ENCODE results near the gene DUSP10.

DUSP10 gene

DNA sequence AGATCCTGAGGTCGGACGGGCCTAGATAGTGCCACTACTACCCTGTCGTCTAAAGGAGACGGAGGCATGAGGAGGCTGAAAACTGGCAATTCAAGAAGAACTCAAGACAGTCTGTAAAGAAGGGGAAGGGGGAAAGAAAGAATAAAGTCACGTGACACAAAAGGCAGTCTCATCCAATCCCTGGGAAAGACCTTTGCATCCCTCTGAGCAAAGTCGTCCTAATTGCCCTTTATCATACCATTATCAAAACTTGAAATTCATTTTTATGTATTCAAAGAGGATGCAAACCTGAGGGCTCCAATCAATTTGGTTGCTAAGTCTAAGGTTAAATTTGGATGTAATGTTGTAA is 2.2 kb downstream of the DUSP10 start:
- Histone ChIP-seq H3K27ac (peak overlapping the region in 1 of 21 experiments; percentile 87), H3K4me3 (peak overlapping the region in 3 of 7 experiments; percentile 53 to 73 (median 71))

DNA sequence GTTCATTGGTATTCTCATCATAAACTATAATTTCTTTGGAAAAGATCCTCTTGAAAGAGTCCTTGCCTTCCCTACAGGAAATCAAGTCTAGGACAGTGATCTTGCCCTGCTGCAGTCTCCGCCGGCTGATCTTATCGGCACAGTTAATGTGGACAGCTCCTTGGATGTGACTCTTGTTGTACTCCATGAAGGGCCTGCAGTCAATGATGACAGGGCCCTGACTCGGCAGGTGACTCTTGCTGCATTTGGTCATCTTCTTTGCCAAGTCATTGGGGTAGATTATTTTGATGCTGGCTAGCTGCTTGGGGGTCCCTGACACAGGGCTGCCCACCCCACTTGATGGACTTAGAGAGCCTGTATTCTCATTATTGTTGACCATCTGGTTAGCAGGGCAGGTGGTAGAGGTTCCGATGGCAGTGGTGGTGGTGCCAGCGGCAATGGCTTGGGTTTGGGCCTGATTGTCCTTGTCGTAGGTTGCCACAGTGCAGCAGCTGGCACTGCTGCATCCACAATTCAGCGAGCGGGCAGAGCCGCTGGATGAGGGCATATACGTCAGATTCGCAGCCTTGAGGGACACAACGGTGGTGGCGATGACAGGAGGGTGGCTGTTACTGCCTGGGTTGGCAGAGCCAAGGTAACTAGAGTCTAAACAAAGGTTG is 2.7 kb downstream of the DUSP10 start:
- H3K27ac ChIP-seq, result no peak overlapping the region
- peak overlapping the region in 2 of 7 experiments; percentile 53 to 71 for H3K4me3 ChIP-seq

DNA sequence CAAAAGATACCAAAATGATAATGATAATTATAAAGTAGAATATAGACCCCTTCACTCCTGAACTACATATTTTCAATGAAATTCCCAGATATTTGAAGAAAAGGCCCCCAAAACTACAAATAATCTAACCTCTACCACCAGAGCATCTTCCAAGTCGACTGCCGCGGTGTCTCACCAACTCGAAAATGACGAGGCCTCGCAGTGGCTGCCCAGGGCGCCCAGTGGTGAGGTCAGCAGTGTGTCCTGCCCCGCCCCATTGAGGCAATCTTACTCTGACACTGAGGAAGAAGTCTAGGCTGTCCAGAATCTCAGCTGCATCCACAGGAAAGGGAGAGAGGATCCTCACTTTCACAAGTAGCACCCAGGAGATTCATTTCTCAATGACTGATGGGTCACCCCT is 5.2 kb downstream of the DUSP10 start:
- H3K27ac ChIP-seq, result no peak overlapping the region
- H3K4me3 ChIP-seq, result peak overlapping the region in 1 of 7 experiments; percentile 16

DNA sequence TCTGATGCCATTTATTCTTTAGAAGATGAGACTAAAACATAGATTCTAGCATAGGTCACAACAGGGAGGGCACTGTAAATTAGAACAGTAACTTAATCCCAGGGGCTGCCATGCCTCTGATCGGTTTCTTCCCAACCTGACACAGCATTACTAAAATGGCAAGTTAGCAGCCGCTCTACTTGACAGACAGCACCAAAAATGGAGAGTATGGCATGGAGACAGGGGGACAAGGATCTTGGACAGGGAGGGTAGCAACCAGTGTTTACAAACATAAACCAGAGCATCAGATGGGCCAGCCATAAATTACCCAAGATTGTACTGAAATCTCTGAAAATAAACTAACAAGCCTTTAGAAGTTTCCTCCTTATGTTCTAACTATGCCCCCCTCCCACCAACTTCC is 5.9 kb downstream of the DUSP10 start:
- peak overlapping the region in 1 of 7 experiments; percentile 16 for H3K4me3 ChIP-seq
- H3K27ac ChIP-seq, result no peak overlapping the region

DNA sequence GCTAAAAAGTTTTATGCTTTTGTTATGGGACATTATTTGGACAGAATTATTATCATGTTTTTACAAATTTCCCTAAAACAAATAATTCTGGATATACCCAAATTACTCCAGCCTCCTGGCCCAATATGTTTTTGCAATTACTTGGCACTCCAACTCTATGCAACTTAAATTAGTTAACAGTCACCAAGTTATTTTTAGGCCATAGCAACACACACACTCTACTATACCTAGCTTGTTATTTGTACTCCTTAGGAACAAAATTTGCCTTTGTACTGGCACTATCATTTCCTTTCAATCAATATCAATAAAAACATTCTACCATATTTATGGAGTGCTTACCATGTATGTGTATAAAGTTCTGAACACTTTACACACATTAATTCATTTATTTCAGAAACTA is 7.7 kb downstream of the DUSP10 start:
- peak overlapping the region in 2 of 21 experiments; percentile 6 to 8 for H3K27ac ChIP-seq
- no peak overlapping the region for H3K4me3 ChIP-seq

DNA sequence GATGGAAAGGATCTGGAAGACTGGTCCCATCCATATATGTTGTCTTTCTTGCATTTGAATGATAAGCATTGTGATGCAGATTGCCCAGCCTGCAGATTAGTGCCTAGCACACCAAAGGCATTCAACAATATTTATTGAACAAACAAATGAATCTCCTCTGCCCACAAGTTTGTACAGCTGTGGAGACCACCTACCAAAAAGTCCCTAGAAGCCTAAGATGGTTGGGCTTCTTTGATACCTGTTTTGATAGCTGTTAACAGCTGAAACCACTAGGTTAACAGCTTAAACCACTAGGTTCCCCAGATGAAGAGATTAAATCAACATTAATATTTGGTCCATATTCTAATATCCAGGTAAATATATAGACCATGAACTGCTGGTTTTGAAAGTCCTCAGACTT is 9.8 kb downstream of the DUSP10 start:
- H3K4me3 ChIP-seq, result no peak overlapping the region
- H3K27ac ChIP-seq, result no peak overlapping the region

DNA sequence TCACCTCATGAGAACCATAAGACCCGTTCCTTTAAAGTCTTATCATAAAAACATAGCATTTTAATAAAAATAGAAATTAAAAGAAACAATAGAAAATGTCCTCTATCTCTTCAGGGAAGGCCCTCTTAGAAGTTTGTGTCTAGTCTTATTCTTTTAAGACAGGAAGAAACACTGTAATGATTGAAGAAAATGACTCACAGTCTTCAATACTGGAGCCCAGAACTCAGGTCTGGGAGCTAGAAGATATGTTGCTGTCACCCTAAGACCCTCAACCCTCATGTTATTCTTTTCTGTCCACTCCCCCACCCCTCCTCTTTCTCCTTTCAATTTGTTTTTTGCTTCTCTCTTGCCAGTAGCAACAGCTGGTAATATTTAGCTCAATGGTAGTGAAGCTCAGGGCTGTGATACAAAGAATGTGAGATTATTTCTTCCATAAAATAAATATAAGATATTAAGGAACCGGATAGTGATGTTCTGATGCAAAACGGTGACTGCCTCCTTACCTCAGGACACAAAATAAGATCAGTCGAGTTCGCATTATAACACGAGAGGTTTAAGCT is 12.0 kb downstream of the DUSP10 start:
- H3K27ac ChIP-seq, result peak overlapping the region in 4 of 21 experiments; percentile 9 to 37 (median 22)
- no peak overlapping the region for H3K4me3 ChIP-seq

DNA sequence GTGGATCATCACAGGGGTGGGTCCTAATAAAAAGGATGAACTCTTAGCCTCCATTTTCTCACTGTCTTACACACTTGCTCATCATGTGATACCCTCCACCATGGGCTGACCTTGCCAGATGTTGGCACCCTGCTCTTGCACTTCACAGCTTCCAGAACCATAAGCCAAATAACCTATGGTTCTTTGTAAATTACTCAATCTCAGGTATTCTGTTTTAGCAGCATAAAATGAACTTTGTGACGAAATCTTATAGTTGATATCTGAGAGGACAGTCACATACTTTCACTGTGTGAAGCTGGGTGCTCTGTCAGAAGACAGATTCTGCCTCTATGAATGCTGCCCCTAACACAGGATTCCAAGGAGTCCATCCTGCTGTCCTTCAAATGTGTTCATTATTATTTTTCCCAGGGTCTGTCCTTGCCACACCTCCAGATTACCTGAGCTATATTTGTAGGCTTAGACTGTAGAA is 13.8 kb downstream of the DUSP10 start:
- no peak overlapping the region for H3K4me3 ChIP-seq
- H3K27ac ChIP-seq, result peak overlapping the region in 2 of 21 experiments; percentile 30 to 88

DNA sequence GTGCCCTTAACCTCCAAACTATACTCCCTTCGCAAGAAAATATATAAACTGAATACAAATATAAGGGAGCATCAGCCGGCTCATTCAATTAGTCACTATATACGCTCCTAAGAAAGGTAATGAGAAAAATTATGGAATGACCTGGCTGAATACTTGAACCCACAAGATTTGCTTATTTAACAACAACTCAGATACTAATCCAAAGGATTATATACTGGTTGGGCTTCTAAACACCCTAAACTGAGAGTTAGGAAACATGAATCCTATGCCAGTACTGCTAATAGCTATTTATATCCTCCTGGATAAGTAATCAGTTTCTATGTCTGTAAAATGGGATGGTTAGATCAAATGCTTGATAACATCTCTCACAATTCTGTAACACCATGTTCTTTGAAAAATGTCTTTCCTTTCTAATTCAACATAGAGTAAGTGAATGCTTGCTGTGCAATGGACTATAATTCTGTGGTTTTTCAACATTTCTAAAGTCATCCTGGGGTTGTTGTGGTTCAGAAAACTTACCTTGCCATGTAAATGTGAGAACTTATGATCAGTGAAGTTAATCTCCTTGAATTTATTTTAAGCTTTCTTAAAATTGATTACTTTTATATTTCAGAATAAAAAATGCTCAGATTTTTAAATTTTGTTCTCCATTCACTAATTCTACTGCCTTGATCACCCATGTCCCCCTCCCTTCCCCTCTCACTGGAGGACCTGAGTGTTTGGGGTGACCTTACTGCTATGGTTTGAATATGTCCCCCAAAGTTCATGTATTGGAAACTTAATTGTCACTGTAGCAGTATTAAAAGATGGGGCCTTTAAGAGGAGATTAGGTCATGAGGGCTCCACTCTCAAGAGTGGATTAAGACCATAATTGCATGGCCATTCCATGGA is 14.5 kb downstream of the DUSP10 start:
- Histone ChIP-seq H3K4me3 (no peak overlapping the region), H3K27ac (peak overlapping the region in 5 of 21 experiments; percentile 3 to 88 (median 61))

DNA sequence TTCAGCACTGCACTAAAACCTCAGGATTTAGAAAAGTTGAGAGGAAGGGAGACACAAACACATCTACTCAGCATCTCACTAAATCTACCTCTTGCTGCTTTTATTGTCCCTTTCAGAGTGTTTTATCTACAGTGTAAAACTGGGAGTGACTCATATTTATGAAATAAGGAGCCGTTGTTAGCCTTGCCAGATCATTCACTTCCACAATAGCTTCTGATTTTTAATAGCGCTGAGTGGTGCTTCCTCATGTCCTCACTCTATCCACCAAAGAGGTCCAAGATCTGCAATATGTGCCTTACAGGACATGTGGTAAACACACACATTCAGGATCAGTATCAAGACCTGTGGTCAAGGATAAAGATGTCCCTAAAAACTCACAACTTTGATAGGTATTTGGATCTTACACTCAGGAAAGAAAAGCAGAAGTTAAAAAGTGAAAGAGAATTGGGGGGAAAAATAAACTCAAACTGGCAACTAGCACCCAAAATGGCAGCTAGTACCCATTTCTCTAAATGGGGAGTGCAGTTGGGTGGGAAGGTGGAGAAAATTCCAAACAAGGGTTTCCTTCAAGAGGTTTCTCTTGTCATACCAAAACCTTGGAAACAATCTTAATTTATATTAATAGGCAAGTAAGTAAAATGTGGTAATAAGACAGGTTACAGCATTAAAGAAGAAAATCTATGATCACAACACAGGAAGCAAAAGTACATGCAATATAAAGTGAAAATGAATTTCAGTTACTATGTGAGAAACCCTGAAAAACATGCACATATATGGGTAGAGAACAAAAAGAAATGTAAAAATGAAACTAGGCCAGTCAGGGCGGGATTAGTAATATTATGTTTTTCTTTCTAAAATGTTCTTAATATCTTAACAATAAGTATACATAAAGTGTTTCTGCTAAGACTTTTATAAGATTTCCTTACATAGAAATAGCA is 15.9 kb downstream of the DUSP10 start:
- Histone ChIP-seq H3K4me3 (no peak overlapping the region), H3K27ac (peak overlapping the region in 14 of 21 experiments; percentile 10 to 88 (median 50))

DNA sequence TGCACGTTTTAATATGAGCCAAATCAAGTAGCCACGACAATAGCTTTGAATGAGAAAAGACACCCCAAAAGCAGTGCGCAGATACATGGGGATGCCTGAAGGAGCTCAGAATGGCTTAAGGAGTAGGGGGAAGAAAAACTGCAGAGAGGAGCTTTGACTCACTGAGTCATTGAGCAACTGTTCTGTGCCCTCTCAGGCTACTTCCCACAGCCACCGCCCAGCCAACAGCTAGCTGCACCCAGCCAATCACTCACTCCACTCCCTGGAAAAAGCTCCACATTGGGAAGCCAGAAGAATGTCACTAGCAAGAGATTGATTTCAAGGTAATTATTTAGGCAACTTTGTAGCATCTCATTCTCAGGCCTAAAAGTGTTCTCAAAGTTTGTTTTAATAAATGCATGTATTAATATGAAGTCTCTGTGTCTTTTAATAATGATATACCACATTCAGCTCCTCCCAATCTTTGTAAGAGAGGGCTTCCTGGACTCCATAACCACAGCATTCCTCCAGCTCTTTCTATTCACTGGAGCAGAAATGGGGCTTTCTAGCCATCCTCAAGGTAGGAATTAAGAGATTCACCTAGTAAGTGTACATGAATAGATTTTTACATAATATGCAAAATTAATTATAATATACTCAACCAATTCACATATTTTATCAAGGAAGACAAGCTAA is 16.8 kb downstream of the DUSP10 start:
- peak overlapping the region in 12 of 21 experiments; percentile 10 to 88 (median 57) for H3K27ac ChIP-seq
- H3K4me3 ChIP-seq, result no peak overlapping the region

DNA sequence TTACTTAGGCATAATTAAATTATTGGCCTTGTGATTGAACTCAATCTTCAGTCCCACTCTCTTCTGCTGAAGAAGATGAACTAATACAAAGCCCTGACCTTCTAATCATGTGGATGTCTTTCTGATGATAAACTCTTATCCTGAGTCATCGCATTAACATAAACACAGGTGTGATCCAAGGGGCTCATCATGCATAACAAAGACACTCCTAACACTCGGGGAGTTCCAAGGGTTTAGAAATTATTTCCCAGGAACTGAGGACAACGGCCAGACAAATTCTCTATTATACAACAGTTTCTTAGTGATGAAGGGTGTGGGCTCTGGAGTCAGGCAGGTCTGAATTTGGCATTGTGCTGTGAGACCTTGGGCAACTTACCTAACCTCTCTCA is 18.0 kb downstream of the DUSP10 start:
- H3K4me3 ChIP-seq, result no peak overlapping the region
- H3K27ac ChIP-seq, result peak overlapping the region in 2 of 21 experiments; percentile 6 to 29

DNA sequence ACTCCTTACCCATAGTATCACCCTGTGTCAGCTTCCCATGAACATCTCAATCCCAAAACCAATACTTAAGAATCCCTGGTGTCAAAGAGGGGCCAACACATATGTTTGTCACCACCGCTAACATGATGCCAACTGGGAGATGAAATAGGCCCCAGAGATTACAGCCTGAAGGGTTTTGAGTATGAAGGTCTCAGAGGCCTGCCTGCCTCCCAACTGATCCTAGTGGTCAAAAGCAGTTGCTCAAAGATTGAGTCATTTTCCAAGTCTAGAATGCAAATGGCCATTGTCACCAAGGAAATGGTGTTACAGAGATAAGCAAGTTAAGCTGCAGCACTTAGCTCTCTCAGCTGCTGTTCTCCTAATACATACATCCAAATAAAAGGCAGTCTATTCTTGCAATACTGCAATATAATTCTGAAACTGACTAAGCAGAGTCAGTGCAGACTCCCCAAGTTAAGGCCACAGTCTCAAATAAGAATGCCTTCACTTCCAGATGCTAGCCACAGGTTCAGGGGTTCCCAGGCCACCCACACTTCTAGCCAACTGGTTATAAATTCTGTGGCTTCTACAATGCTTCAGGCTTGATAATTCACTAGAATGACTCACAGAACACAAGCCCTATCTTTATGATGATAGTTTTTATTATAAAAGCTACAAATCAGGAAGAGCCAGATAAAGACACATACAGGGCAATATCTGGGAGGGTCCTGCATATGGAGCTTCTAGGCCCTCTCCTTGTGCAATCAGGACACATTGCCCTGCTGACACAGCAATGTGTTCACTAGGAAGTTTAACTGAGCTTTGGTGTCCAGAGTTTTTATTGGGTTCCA is 18.7 kb downstream of the DUSP10 start:
- no peak overlapping the region for H3K4me3 ChIP-seq
- peak overlapping the region in 2 of 21 experiments; percentile 6 to 29 for H3K27ac ChIP-seq

DNA sequence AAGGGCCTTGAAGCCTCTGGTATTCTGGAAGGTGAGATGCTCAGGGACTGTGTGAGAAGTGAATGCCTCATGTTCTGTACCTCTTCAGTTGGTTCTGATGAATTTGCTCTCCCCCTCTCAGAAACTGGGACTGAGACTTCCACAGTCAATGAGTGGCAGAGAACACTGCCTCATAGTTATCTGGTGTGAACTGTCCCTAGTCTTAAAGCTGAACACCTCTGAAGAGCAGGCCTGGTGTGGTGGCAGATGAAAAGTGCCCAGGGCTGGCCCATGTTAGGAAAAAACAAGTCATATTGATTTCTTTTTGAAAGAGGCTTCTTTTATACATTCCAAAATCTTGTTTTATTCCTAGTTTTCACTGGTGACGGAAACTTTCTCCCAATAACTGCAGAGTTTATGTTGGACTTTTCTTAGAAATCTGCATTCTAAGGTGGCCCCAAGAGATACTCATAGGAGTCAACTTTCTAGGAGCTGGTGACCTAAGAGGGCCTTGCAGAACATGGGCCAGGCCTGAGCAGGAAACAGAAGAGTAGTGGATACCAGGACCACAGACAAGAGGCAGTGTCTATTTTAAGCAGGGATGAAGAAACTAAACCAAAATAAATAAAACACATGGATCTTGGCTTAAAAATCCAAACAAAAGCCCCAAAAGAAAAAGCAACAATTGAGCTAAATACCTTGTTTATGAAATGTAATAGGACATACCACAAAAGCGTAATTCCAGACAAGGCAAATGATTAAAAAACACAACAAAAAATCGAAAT is 19.5 kb downstream of the DUSP10 start:
- Histone ChIP-seq H3K27ac (peak overlapping the region in 4 of 21 experiments; percentile 14 to 30 (median 28)), H3K4me3 (no peak overlapping the region)

DNA sequence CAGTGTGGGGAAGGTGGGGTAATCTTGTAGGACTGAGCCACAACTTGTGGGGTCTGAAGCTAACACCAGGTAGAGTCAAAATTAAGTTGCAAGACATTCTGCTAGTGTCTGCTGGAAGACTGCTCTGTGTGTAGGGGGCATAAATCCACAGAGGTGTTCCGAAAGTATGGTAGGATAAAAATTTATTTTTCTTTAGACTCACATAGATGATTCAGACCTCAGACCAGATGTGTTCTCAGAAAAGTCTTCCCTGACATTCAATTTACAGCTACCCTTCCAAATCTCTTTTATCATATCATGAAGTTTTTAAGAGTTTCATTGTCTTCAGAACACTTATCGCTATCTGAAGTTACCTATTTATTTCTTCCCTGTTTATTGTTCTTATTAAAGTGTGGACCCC is 21.3 kb downstream of the DUSP10 start:
- H3K27ac ChIP-seq, result no peak overlapping the region
- H3K4me3 ChIP-seq, result no peak overlapping the region

DNA sequence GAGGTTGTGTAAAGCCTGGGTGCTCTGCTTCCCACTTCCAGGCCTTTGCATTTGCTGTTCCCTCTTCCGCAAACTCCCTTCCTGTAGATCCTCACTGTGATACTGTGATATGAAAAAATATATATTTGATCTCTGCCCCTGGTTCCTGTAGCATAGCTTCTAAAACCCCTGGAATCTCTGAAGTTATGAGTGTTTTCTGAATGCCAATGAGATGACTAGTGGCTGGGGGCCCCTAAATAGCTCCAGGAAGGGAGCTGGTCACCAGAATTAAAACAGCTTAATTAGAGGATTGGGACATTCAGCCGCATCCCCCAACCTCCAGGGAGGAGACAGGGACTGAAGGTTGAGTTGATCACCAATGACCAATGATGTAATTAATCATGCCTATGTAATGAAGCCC is 21.9 kb downstream of the DUSP10 start:
- peak overlapping the region in 1 of 21 experiments; percentile 29 for H3K27ac ChIP-seq
- H3K4me3 ChIP-seq, result no peak overlapping the region

DNA sequence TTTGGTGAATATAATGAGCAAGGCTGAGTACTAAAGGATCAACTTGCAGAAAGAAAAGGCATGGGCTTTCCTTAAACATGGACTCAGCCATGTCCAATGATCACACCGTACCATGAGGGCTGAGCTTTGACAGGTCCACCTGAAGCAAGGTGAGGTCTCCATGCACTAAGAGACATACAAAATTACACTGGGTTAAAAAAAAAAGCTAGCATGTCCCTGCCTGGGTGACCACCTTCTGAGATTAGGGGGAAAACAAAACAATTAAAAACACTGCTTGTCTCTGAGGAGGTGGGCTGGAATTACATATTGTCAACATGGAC is 22.7 kb downstream of the DUSP10 start:
- H3K27ac ChIP-seq, result peak overlapping the region in 5 of 21 experiments; percentile 1 to 76 (median 16)
- H3K4me3 ChIP-seq, result no peak overlapping the region
